GM23338 (cell line): ENCODE measurements around the gene APPBP2. TPM values are rescaled to one million over a fixed set of nuclear protein-coding genes. Genes with fewer than 3 reads are reported as not detected.

Experiments used
- CREB1 ChIP-seq: fragments of 250-450 bp; sonication (Bioruptor Pico); IDR thresholded peaks from 2 replicates; pipeline ENCODE4 v1.5.0; 2020; ENCODE audit warnings: low read depth, mild to moderate bottlenecking, moderate library complexity
- EZH2phosphoT487 ChIP-seq: fragments of 200-600 bp; sonication (generic); IDR thresholded peaks from one replicate; pipeline ENCODE4 v1.8.1; 2018; ENCODE audit warnings: antibody characterized with exemption; ENCODE audit not compliant: unreplicated experiment
- STAT1 ChIP-seq: IDR thresholded peaks from one replicate; pipeline ENCODE4 v1.6.1; 2016; ENCODE audit warnings: antibody characterized with exemption; ENCODE audit not compliant: unreplicated experiment
- ZNF462 ChIP-seq: fragments of 250-450 bp; sonication (Bioruptor Pico); IDR thresholded peaks from 2 replicates; pipeline ENCODE4 v1.5.0; 2020; ENCODE audit warnings: mild to moderate bottlenecking, moderate library complexity
- polyA plus RNA-seq: library from polyadenylated mRNA; unstranded; fragments of >200 nt; fragmentation: Nextera tagmentation; extraction: Ambion mirVana; gene quantifications from 2 replicates; pipeline ENCODE4 v1.2.1, GENCODE V29; 2016
- total RNA-seq: library from RNA; depleted of rRNA; stranded (reverse); fragments of >200 nt; shearing (Covaris generic); gene quantifications from 2 replicates; pipeline ENCODE4 v1.2.3, GENCODE V29; 2014
- TF ChIP-seq, protein P1 (sequence below): IDR thresholded peaks from one replicate; pipeline ENCODE4 v1.6.1; 2018; ENCODE audit warnings: antibody characterized with exemption; ENCODE audit not compliant: unreplicated experiment
- TF ChIP-seq, protein P2 (sequence below): IDR thresholded peaks from 2 replicates; pipeline ENCODE4 v1.6.1; 2016; ENCODE audit warnings: antibody characterized with exemption

Gene APPBP2
- total and polyA plus RNA-seq, 2 experiments from 2014 or later: 9.3 to 15.0 TPM

DNA sequence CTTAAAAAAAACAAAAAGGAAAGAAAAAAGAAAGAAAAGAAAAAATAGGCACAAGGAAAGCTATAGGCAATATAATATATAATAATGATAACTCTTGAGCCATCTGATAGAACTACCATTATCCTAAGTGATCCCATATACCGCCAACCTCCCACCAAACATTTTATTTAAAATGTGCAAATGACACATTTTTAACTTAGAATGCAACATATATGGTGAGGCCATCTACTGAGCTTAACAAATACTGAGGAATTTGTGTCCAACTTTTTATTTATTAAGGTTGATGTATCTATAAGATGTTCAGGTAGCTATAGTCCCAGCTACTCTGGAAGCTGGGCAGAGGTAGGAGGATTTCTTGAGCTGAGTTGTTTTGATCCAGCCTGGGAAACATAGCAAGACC is 14.4 kb upstream of the APPBP2 start (continued):
- TF ChIP-seq ZNF462 (CRISPR knock-in tag) (no peak), EZH2phosphoT487 (no peak), STAT1 (no peak), CREB1 (CRISPR knock-in tag) (no peak)
- TF ChIP-seq, protein P1, sequence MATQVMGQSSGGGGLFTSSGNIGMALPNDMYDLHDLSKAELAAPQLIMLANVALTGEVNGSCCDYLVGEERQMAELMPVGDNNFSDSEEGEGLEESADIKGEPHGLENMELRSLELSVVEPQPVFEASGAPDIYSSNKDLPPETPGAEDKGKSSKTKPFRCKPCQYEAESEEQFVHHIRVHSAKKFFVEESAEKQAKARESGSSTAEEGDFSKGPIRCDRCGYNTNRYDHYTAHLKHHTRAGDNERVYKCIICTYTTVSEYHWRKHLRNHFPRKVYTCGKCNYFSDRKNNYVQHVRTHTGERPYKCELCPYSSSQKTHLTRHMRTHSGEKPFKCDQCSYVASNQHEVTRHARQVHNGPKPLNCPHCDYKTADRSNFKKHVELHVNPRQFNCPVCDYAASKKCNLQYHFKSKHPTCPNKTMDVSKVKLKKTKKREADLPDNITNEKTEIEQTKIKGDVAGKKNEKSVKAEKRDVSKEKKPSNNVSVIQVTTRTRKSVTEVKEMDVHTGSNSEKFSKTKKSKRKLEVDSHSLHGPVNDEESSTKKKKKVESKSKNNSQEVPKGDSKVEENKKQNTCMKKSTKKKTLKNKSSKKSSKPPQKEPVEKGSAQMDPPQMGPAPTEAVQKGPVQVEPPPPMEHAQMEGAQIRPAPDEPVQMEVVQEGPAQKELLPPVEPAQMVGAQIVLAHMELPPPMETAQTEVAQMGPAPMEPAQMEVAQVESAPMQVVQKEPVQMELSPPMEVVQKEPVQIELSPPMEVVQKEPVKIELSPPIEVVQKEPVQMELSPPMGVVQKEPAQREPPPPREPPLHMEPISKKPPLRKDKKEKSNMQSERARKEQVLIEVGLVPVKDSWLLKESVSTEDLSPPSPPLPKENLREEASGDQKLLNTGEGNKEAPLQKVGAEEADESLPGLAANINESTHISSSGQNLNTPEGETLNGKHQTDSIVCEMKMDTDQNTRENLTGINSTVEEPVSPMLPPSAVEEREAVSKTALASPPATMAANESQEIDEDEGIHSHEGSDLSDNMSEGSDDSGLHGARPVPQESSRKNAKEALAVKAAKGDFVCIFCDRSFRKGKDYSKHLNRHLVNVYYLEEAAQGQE: no peak
- TF ChIP-seq, protein P2, sequence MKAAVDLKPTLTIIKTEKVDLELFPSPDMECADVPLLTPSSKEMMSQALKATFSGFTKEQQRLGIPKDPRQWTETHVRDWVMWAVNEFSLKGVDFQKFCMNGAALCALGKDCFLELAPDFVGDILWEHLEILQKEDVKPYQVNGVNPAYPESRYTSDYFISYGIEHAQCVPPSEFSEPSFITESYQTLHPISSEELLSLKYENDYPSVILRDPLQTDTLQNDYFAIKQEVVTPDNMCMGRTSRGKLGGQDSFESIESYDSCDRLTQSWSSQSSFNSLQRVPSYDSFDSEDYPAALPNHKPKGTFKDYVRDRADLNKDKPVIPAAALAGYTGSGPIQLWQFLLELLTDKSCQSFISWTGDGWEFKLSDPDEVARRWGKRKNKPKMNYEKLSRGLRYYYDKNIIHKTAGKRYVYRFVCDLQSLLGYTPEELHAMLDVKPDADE: no peak
